HepG2 (cell line): ENCODE results near the gene LSM3.

Experiments used
- CTCF ChIP-seq: sonication (generic); formaldehyde crosslinking; IDR thresholded peaks from 2 replicates; pipeline ENCODE4 v1.5.0; 2020; ENCODE audit warnings: mild to moderate bottlenecking, missing genetic modification reagents, moderate library complexity
- ESRRA ChIP-seq: sonication (generic); formaldehyde crosslinking; IDR thresholded peaks from 2 replicates; pipeline ENCODE4 v1.5.1; 2020; ENCODE audit warnings: mild to moderate bottlenecking, low read depth, missing genetic modification reagents
- LCORL ChIP-seq, 2 experiments: fragments of 450-650 bp in 1 of 2; sonication (generic) in 1 of 2; formaldehyde crosslinking in 1 of 2; IDR thresholded peaks; 2 replicates each; pipeline versions ENCODE4 v1.5.0 to v1.6.1; 2017 to 2020; ENCODE audit warnings: antibody characterized with exemption in 1 of 2, missing genetic modification reagents in 1 of 2
- NFE2L2 ChIP-seq: fragments of 150-350 bp; IDR thresholded peaks from 2 replicates; pipeline ENCODE4 v1.6.1; 2014; ENCODE audit warnings: low read length
- PBX3 ChIP-seq: sonication (generic); formaldehyde crosslinking; IDR thresholded peaks from 2 replicates; pipeline ENCODE4 v1.8.1; 2023; ENCODE audit warnings: missing genetic modification reagents, inconsistent platforms, borderline replicate concordance
- RAD21 ChIP-seq: fragments of 450-650 bp; formaldehyde crosslinking; IDR thresholded peaks from 2 replicates; pipeline ENCODE4 v1.5.0; 2020; ENCODE audit warnings: mild to moderate bottlenecking
- RAD51 ChIP-seq: fragments of 450-650 bp; IDR thresholded peaks from 2 replicates; pipeline ENCODE4 v1.6.1; 2016; ENCODE audit warnings: borderline replicate concordance
- USF2 ChIP-seq, 2 experiments: sonication (generic) in 1 of 2; formaldehyde crosslinking in 1 of 2; IDR thresholded peaks; 2 replicates each; pipeline versions ENCODE4 v1.5.1 to v1.6.1; 2011 to 2020; ENCODE audit warnings: borderline replicate concordance in 1 of 2, low read depth in 1 of 2, low read length in 1 of 2, mild to moderate bottlenecking in 1 of 2, missing genetic modification reagents in 1 of 2, moderate library complexity in 1 of 2
- ZNF724P ChIP-seq: sonication (generic); formaldehyde crosslinking; IDR thresholded peaks from 2 replicates; pipeline ENCODE4 v1.8.0; 2022; ENCODE audit warnings: missing genetic modification reagents, borderline replicate concordance
- ZNF891 ChIP-seq: sonication (generic); formaldehyde crosslinking; IDR thresholded peaks from 2 replicates; pipeline ENCODE4 v1.5.0; 2020; ENCODE audit warnings: mild to moderate bottlenecking, missing genetic modification reagents
- ZZZ3 ChIP-seq: sonication (generic); formaldehyde crosslinking; IDR thresholded peaks from 2 replicates; pipeline ENCODE4 v1.4.0; 2020; ENCODE audit warnings: missing genetic modification reagents, mild to moderate bottlenecking, borderline replicate concordance
- TF ChIP-seq, protein P1 (sequence below): IDR thresholded peaks from 2 replicates; pipeline ENCODE4 v1.6.1; 2016; ENCODE audit warnings: low read depth
- TF ChIP-seq, protein P2 (sequence below): IDR thresholded peaks from 2 replicates; pipeline ENCODE4 v1.6.1; 2016; ENCODE audit warnings: low read depth, missing genetic modification reagents, missing compliant biosample characterization
- TF ChIP-seq, protein P3 (sequence below): sonication (generic); formaldehyde crosslinking; IDR thresholded peaks from 2 replicates; pipeline ENCODE4 v1.5.1; 2020; ENCODE audit warnings: mild to moderate bottlenecking, missing genetic modification reagents, borderline replicate concordance

- no peak for TF ChIP-seq ESRRA (CRISPR knock-in tag)
- TF ChIP-seq USF2 (IDR thresholded peaks at IDR 0.05; ENCODE audit: low read depth, low read length): no peak
- no peak for TF ChIP-seq USF2 (CRISPR knock-in tag; IDR thresholded peaks at IDR 0.05; ENCODE audit: borderline replicate concordance)
- TF ChIP-seq ZNF724P (CRISPR knock-in tag): no peak
- TF ChIP-seq, protein P1, sequence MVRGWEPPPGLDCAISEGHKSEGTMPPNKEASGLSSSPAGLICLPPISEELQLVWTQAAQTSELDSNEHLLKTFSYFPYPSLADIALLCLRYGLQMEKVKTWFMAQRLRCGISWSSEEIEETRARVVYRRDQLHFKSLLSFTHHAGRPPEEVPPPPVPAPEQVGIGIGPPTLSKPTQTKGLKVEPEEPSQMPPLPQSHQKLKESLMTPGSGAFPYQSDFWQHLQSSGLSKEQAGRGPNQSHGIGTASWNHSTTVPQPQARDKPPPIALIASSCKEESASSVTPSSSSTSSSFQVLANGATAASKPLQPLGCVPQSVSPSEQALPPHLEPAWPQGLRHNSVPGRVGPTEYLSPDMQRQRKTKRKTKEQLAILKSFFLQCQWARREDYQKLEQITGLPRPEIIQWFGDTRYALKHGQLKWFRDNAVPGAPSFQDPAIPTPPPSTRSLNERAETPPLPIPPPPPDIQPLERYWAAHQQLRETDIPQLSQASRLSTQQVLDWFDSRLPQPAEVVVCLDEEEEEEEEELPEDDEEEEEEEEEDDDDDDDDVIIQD (CRISPR knock-in tag): no peak
- TF ChIP-seq, protein P2, sequence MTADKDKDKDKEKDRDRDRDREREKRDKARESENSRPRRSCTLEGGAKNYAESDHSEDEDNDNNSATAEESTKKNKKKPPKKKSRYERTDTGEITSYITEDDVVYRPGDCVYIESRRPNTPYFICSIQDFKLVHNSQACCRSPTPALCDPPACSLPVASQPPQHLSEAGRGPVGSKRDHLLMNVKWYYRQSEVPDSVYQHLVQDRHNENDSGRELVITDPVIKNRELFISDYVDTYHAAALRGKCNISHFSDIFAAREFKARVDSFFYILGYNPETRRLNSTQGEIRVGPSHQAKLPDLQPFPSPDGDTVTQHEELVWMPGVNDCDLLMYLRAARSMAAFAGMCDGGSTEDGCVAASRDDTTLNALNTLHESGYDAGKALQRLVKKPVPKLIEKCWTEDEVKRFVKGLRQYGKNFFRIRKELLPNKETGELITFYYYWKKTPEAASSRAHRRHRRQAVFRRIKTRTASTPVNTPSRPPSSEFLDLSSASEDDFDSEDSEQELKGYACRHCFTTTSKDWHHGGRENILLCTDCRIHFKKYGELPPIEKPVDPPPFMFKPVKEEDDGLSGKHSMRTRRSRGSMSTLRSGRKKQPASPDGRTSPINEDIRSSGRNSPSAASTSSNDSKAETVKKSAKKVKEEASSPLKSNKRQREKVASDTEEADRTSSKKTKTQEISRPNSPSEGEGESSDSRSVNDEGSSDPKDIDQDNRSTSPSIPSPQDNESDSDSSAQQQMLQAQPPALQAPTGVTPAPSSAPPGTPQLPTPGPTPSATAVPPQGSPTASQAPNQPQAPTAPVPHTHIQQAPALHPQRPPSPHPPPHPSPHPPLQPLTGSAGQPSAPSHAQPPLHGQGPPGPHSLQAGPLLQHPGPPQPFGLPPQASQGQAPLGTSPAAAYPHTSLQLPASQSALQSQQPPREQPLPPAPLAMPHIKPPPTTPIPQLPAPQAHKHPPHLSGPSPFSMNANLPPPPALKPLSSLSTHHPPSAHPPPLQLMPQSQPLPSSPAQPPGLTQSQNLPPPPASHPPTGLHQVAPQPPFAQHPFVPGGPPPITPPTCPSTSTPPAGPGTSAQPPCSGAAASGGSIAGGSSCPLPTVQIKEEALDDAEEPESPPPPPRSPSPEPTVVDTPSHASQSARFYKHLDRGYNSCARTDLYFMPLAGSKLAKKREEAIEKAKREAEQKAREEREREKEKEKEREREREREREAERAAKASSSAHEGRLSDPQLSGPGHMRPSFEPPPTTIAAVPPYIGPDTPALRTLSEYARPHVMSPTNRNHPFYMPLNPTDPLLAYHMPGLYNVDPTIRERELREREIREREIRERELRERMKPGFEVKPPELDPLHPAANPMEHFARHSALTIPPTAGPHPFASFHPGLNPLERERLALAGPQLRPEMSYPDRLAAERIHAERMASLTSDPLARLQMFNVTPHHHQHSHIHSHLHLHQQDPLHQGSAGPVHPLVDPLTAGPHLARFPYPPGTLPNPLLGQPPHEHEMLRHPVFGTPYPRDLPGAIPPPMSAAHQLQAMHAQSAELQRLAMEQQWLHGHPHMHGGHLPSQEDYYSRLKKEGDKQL (CRISPR knock-in tag): no peak
- no peak for TF ChIP-seq ZZZ3 (CRISPR knock-in tag)
- TF ChIP-seq PBX3 (CRISPR knock-in tag): no peak
- no peak for TF ChIP-seq RAD21 (CRISPR knock-in tag)
- TF ChIP-seq NFE2L2: no peak
- no peak for TF ChIP-seq ZNF891 (CRISPR knock-in tag)
- TF ChIP-seq RAD51: no peak
- no peak for TF ChIP-seq CTCF (CRISPR knock-in tag)
- TF ChIP-seq LCORL (IDR thresholded peaks at IDR 0.05): no peak
- TF ChIP-seq LCORL (CRISPR knock-in tag; IDR thresholded peaks at IDR 0.05): no peak
- TF ChIP-seq, protein P3, sequence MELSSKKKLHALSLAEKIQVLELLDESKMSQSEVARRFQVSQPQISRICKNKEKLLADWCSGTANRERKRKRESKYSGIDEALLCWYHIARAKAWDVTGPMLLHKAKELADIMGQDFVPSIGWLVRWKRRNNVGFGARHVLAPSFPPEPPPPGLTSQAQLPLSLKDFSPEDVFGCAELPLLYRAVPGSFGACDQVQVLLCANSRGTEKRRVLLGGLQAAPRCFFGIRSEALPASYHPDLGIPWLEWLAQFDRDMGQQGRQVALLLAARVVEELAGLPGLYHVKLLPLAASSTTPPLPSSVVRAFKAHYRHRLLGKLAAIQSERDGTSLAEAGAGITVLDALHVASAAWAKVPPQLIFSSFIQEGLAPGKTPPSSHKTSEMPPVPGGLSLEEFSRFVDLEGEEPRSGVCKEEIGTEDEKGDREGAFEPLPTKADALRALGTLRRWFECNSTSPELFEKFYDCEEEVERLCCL (CRISPR knock-in tag): no peak
Measured at GRCh38 chr3:14236902-14237301, 58.3 kb downstream of the LSM3 start.
